Measurements from ENCODE around the gene EEF2K.

Gene EEF2K

GRCh38 chr16:22220714-22221113 lies 14.6 kb downstream of the EEF2K start:
- no peaks in the 10 kb centered on the region for H3K27me3 ChIP-seq (ENCODE audit: insufficient read depth, insufficient read length)
- H3K4me3 ChIP-seq (ENCODE audit: insufficient read length, low read depth): no peak overlapping the region
- no peaks in the 10 kb centered on the region for H3K9me3 ChIP-seq (ENCODE audit: insufficient read depth, low read length)
- peaks cover 8% of the 10 kb centered on the region for H3K36me3 ChIP-seq (ENCODE audit: insufficient read depth, insufficient read length, low read length)
- no peak for DNase-seq (ENCODE audit: low read depth, low spot score)
- H3K4me1 ChIP-seq (ENCODE audit: insufficient read depth, insufficient read length): peaks cover 4% of the 10 kb centered on the region
- no peak overlapping the region for H3K9ac ChIP-seq (ENCODE audit: insufficient read length, low read depth)
- TF ChIP-seq ZNF274 (IDR thresholded peaks at IDR 0.05; ENCODE audit: low read depth, low read length) (no peak), YY1 (IDR thresholded peaks at IDR 0.05; ENCODE audit: insufficient read depth, insufficient read length) (no peak), SUZ12 (IDR thresholded peaks at IDR 0.05; ENCODE audit: extremely low read depth, insufficient read depth, insufficient read length) (no peak)

- Histone ChIP-seq H3K36me3 (ENCODE audit: insufficient read depth, insufficient read length, low read length) (peaks cover 12% of the 10 kb centered on the region), H3K27me3 (ENCODE audit: insufficient read depth, insufficient read length) (no peaks in the 10 kb centered on the region), H3K9me3 (ENCODE audit: insufficient read depth, low read length) (no peaks in the 10 kb centered on the region), H3K4me1 (ENCODE audit: insufficient read depth, insufficient read length) (peaks cover 5% of the 10 kb centered on the region), H3K9ac (ENCODE audit: insufficient read length, low read depth) (no peak overlapping the region), H3K4me3 (ENCODE audit: insufficient read length, low read depth) (no peak overlapping the region)
- no peak for DNase-seq (ENCODE audit: low read depth, low spot score)
- TF ChIP-seq SUZ12 (IDR thresholded peaks at IDR 0.05; ENCODE audit: extremely low read depth, insufficient read depth, insufficient read length) (no peak), YY1 (IDR thresholded peaks at IDR 0.05; ENCODE audit: insufficient read depth, insufficient read length) (no peak), ZNF274 (IDR thresholded peaks at IDR 0.05; ENCODE audit: low read depth, low read length) (no peak)
Observed at GRCh38 chr16:22222006-22222405, 15.9 kb downstream of the EEF2K start.

GRCh38 chr16:22222998-22223397 lies 16.9 kb downstream of the EEF2K start:
- no peaks in the 10 kb centered on the region for H3K27me3 ChIP-seq (ENCODE audit: insufficient read depth, insufficient read length)
- TF ChIP-seq SUZ12 (IDR thresholded peaks at IDR 0.05; ENCODE audit: extremely low read depth, insufficient read depth, insufficient read length) (no peak), YY1 (IDR thresholded peaks at IDR 0.05; ENCODE audit: insufficient read depth, insufficient read length) (no peak), ZNF274 (IDR thresholded peaks at IDR 0.05; ENCODE audit: low read depth, low read length) (no peak)
- no peak overlapping the region for H3K4me3 ChIP-seq (ENCODE audit: insufficient read length, low read depth)
- DNase-seq (ENCODE audit: low read depth, low spot score): no peak
- H3K4me1 ChIP-seq (ENCODE audit: insufficient read depth, insufficient read length): peaks cover 5% of the 10 kb centered on the region
- H3K9ac ChIP-seq (ENCODE audit: insufficient read length, low read depth): no peak overlapping the region
- peaks cover 17% of the 10 kb centered on the region for H3K36me3 ChIP-seq (ENCODE audit: insufficient read depth, insufficient read length, low read length)
- H3K9me3 ChIP-seq (ENCODE audit: insufficient read depth, low read length): no peaks in the 10 kb centered on the region

- peak; percentile 51 for DNase-seq (ENCODE audit: low read depth, low spot score)
- no peak for TF ChIP-seq YY1 (IDR thresholded peaks at IDR 0.05; ENCODE audit: insufficient read depth, insufficient read length)
- TF ChIP-seq SUZ12 (IDR thresholded peaks at IDR 0.05; ENCODE audit: extremely low read depth, insufficient read depth, insufficient read length): no peak
- TF ChIP-seq ZNF274 (IDR thresholded peaks at IDR 0.05; ENCODE audit: low read depth, low read length): no peak
- Histone ChIP-seq H3K9ac (ENCODE audit: insufficient read length, low read depth) (peak overlapping the region; percentile 23), H3K4me3 (ENCODE audit: insufficient read length, low read depth) (no peak overlapping the region), H3K4me1 (ENCODE audit: insufficient read depth, insufficient read length) (peaks cover 5% of the 10 kb centered on the region), H3K9me3 (ENCODE audit: insufficient read depth, low read length) (no peaks in the 10 kb centered on the region), H3K36me3 (ENCODE audit: insufficient read depth, insufficient read length, low read length) (peaks cover 28% of the 10 kb centered on the region), H3K27me3 (ENCODE audit: insufficient read depth, insufficient read length) (no peaks in the 10 kb centered on the region)
Observed at GRCh38 chr16:22225060-22225459, 19.0 kb downstream of the EEF2K start.

GRCh38 chr16:22229889-22230288 lies 23.8 kb downstream of the EEF2K start:
- Histone ChIP-seq H3K9me3 (ENCODE audit: insufficient read depth, low read length) (no peaks in the 10 kb centered on the region), H3K9ac (ENCODE audit: insufficient read length, low read depth) (peak overlapping the region; percentile 5), H3K4me3 (ENCODE audit: insufficient read length, low read depth) (no peak overlapping the region), H3K27me3 (ENCODE audit: insufficient read depth, insufficient read length) (no peaks in the 10 kb centered on the region), H3K36me3 (ENCODE audit: insufficient read depth, insufficient read length, low read length) (peaks cover 23% of the 10 kb centered on the region), H3K4me1 (ENCODE audit: insufficient read depth, insufficient read length) (peaks cover 5% of the 10 kb centered on the region)
- no peak for TF ChIP-seq SUZ12 (IDR thresholded peaks at IDR 0.05; ENCODE audit: extremely low read depth, insufficient read depth, insufficient read length)
- DNase-seq (ENCODE audit: low read depth, low spot score): no peak

- no peaks in the 10 kb centered on the region for H3K27me3 ChIP-seq (ENCODE audit: insufficient read depth, insufficient read length)
- peaks cover 16% of the 10 kb centered on the region for H3K36me3 ChIP-seq (ENCODE audit: insufficient read depth, insufficient read length, low read length)
- no peak overlapping the region for H3K4me3 ChIP-seq (ENCODE audit: insufficient read length, low read depth)
- TF ChIP-seq YY1 (IDR thresholded peaks at IDR 0.05; ENCODE audit: insufficient read depth, insufficient read length) (no peak), SUZ12 (IDR thresholded peaks at IDR 0.05; ENCODE audit: extremely low read depth, insufficient read depth, insufficient read length) (no peak), ZNF274 (IDR thresholded peaks at IDR 0.05; ENCODE audit: low read depth, low read length) (no peak)
- no peaks in the 10 kb centered on the region for H3K9me3 ChIP-seq (ENCODE audit: insufficient read depth, low read length)
- H3K9ac ChIP-seq (ENCODE audit: insufficient read length, low read depth): no peak overlapping the region
- no peak for DNase-seq (ENCODE audit: low read depth, low spot score)
- no peaks in the 10 kb centered on the region for H3K4me1 ChIP-seq (ENCODE audit: insufficient read depth, insufficient read length)
Observed at GRCh38 chr16:22232277-22233036, 26.4 kb downstream of the EEF2K start.

GRCh38 chr16:22233037-22233372 lies 26.9 kb downstream of the EEF2K start:
- Histone ChIP-seq H3K9ac (ENCODE audit: insufficient read length, low read depth) (no peak overlapping the region), H3K4me1 (ENCODE audit: insufficient read depth, insufficient read length) (no peaks in the 10 kb centered on the region), H3K36me3 (ENCODE audit: insufficient read depth, insufficient read length, low read length) (peaks cover 17% of the 10 kb centered on the region), H3K27me3 (ENCODE audit: insufficient read depth, insufficient read length) (no peaks in the 10 kb centered on the region), H3K9me3 (ENCODE audit: insufficient read depth, low read length) (no peaks in the 10 kb centered on the region), H3K4me3 (ENCODE audit: insufficient read length, low read depth) (no peak overlapping the region)
- DNase-seq (ENCODE audit: low read depth, low spot score): no peak
- no peak for TF ChIP-seq ZNF274 (IDR thresholded peaks at IDR 0.05; ENCODE audit: low read depth, low read length)
- no peak for TF ChIP-seq YY1 (IDR thresholded peaks at IDR 0.05; ENCODE audit: insufficient read depth, insufficient read length)
- TF ChIP-seq SUZ12 (IDR thresholded peaks at IDR 0.05; ENCODE audit: extremely low read depth, insufficient read depth, insufficient read length): no peak

All from NT2/D1 (cell line).